Sigmoid colon (tissue), 7 donors: ENCODE data around the gene ECSIT. TPM values are rescaled to one million over a fixed set of nuclear protein-coding genes. Genes with fewer than 3 reads are reported as not detected.
A peak's percentile ranks its signal among the peaks of the same experiment; 100 is the strongest.

Experiments used
- DNase-seq: peaks from one replicate; pipeline ENCODE4 v3.0.0-alpha.2; 2019
- H3K27ac ChIP-seq, 4 donors: fragments of 200-600 bp; sonication (generic); one replicate each; pipeline ENCODE4 v1.5.1; 2016 to 2019; ENCODE audit warnings: mild to moderate bottlenecking in 1 of 4
- H3K27me3 ChIP-seq, 3 donors: fragments of 200-600 bp; sonication (generic); one replicate each; pipeline ENCODE4 v1.5.1; 2019; ENCODE audit warnings: mild to moderate bottlenecking in 1 of 3
- H3K36me3 ChIP-seq, 4 donors: fragments of 200-600 bp; sonication (generic); one replicate each; pipeline ENCODE4 v1.5.1; 2016 to 2019
- H3K4me1 ChIP-seq, 4 donors: fragments of 200-600 bp; sonication (generic); one replicate each; pipeline ENCODE4 v1.5.1; 2017 to 2019
- H3K4me3 ChIP-seq, 4 donors: fragments of 200-600 bp; sonication (generic); one replicate each; pipeline ENCODE4 v1.5.1; 2017 to 2019; ENCODE audit warnings: mild to moderate bottlenecking in 2 of 4, moderate library complexity in 1 of 4
- H3K9me3 ChIP-seq, 4 donors: fragments of 200-600 bp in 3 of 4; sonication (generic) in 3 of 4; one replicate each; pipeline versions ENCODE4 v1.5.1 to v1.6.1; 2013 to 2019
- CTCF ChIP-seq, 4 experiments: fragments of 450-650 bp in 3 of 4; fragments of 200-600 bp in 1 of 4; IDR thresholded peaks; one replicate each; pipeline ENCODE4 v1.5.1; 2016 to 2019; ENCODE audit warnings: antibody characterized with exemption in 4 of 4, mild to moderate bottlenecking in 3 of 4, moderate library complexity in 2 of 4
- EP300 ChIP-seq, 4 donors: sonication (generic); formaldehyde crosslinking; IDR thresholded peaks; one replicate each; pipeline ENCODE4 v1.6.1; 2017; ENCODE audit warnings: antibody characterized with exemption in 4 of 4
- POLR2A ChIP-seq, 2 donors: fragments of 450-650 bp; IDR thresholded peaks; one replicate each; pipeline ENCODE4 v1.6.1; 2016; ENCODE audit warnings: antibody characterized with exemption in 2 of 2, mild to moderate bottlenecking in 2 of 2, moderate library complexity in 2 of 2
- POLR2AphosphoS5 ChIP-seq, 4 donors: sonication (generic); formaldehyde crosslinking; IDR thresholded peaks; one replicate each; pipeline ENCODE4 v1.6.1; 2017; ENCODE audit warnings: antibody characterized with exemption in 4 of 4
- WGBS, 2 donors: extraction: QIAGEN DNeasy Blood & Tissue Kit; methylation state at CpG; one replicate each; pipeline ENCODE4 v1.1.7; 2013; 5-methylcytosine and 5-hydroxymethylcytosine counted together
- intact Hi-C: fragments of 100-400 bp; cut with DNase I; formaldehyde crosslinking; loops from one replicate; pipeline ENCODE4 v1.15.1; 2023
- polyA plus RNA-seq, 3 donors: library from polyadenylated mRNA; stranded (reverse); fragments of 200-250 nt; gene quantifications; one replicate each; pipeline ENCODE4 v1.2.3, GENCODE V29; 2013
- total RNA-seq, 4 donors: library from RNA; depleted of rRNA; stranded (reverse); fragments of >200 nt; gene quantifications; one replicate each; pipeline ENCODE4 v1.1.0, GENCODE V29; 2016
- donor health status: healthy with polysubstance abuse.
- donor health status: Bipolar disorder and iron deficiency.
- donor health status: healthy.

The ECSIT gene
- total and polyA plus RNA-seq, 7 donors, result 60.7 to 93.5 (median 75.8) TPM

GRCh38 chr19:11554160-11554559 is 25.2 kb upstream of the ECSIT start:
- Histone ChIP-seq H3K4me1 (peaks cover 0 to 59% (median 53%) of the 10 kb centered on the region in 4 donors), H3K27ac (peak overlapping the region in 2 of 4 donors; percentile 14 to 99), H3K27me3 (no peaks in the 10 kb centered on the region), H3K9me3 (no peaks in the 10 kb centered on the region), H3K4me3 (no peak overlapping the region), H3K36me3 (peaks cover 16 to 48% (median 29%) of the 10 kb centered on the region in 4 donors)
- TF ChIP-seq CTCF (IDR thresholded peaks at IDR 0.05), result no peak
- no peak for TF ChIP-seq POLR2AphosphoS5 (IDR thresholded peaks at IDR 0.05)
- TF ChIP-seq POLR2A (IDR thresholded peaks at IDR 0.05), result no peak
- no peak for TF ChIP-seq EP300 (IDR thresholded peaks at IDR 0.05)
- WGBS, 2 donors, result 69 to 89% methylated on average over 12 of the region's 12 CpGs
- intact Hi-C loops, result no loop called here
- DNase-seq, result no peak

GRCh38 chr19:11552666-11553372 is 23.9 kb upstream of the ECSIT start:
- H3K9me3 ChIP-seq, result no peaks in the 10 kb centered on the region
- 80 to 84% methylated on average over 20 of the region's 20 CpGs for WGBS, 2 donors
- intact Hi-C loops, result no loop called here
- peaks cover 23 to 62% (median 38%) of the 10 kb centered on the region in 4 donors for H3K36me3 ChIP-seq
- TF ChIP-seq POLR2A (IDR thresholded peaks at IDR 0.05) (no peak), POLR2AphosphoS5 (IDR thresholded peaks at IDR 0.05) (no peak), CTCF (IDR thresholded peaks at IDR 0.05) (no peak), EP300 (IDR thresholded peaks at IDR 0.05) (no peak)
- H3K27ac ChIP-seq, result peak overlapping the region; percentile 87 to 99 (median 98)
- H3K4me3 ChIP-seq, result no peak overlapping the region
- no peaks in the 10 kb centered on the region for H3K27me3 ChIP-seq
- DNase-seq, result peak; percentile 64
- peaks cover 0 to 60% (median 48%) of the 10 kb centered on the region in 4 donors for H3K4me1 ChIP-seq

- H3K27ac ChIP-seq, result peak overlapping the region; percentile 87 to 99 (median 98)
- intact Hi-C loops, result loop anchor here (1.0 kb wide), 1 partner anchor 10 kb away; no protein-coding TSS in a partner anchor
- H3K36me3 ChIP-seq, result peaks cover 31 to 73% (median 48%) of the 10 kb centered on the region in 4 donors
- H3K4me1 ChIP-seq, result peaks cover 0 to 59% (median 42%) of the 10 kb centered on the region in 4 donors
- no peaks in the 10 kb centered on the region for H3K9me3 ChIP-seq
- DNase-seq, result peak; percentile 90
- 83 to 85% methylated on average over 26 of the region's 26 CpGs for WGBS, 2 donors
- no peaks in the 10 kb centered on the region for H3K27me3 ChIP-seq
- TF ChIP-seq CTCF (IDR thresholded peaks at IDR 0.05) (peak; percentile 17 to 59 (median 45)), POLR2AphosphoS5 (IDR thresholded peaks at IDR 0.05) (peak; percentile 7 to 69 (median 54)), EP300 (IDR thresholded peaks at IDR 0.05) (peak in 1 of 4 donors; percentile 2), POLR2A (IDR thresholded peaks at IDR 0.05) (no peak)
- peak overlapping the region in 3 of 4 donors; percentile 13 to 28 (median 22) for H3K4me3 ChIP-seq
Observed at GRCh38 chr19:11551603-11552235, 22.8 kb upstream of the ECSIT start.

- H3K4me3 ChIP-seq, result no peak overlapping the region
- H3K9me3 ChIP-seq, result no peaks in the 10 kb centered on the region
- TF ChIP-seq EP300 (IDR thresholded peaks at IDR 0.05) (no peak), POLR2AphosphoS5 (IDR thresholded peaks at IDR 0.05) (peak in 3 of 4 donors; percentile 36 to 51 (median 49))
- peaks cover 0 to 69% (median 49%) of the 10 kb centered on the region in 4 donors for H3K4me1 ChIP-seq
- WGBS, 2 donors, result 87 to 95% methylated on average over 8 of the region's 8 CpGs
- intact Hi-C loops, result no loop called here
- H3K36me3 ChIP-seq, result peaks cover 41 to 81% (median 55%) of the 10 kb centered on the region in 4 donors
- H3K27ac ChIP-seq, result peak overlapping the region; percentile 87 to 99 (median 98)
- H3K27me3 ChIP-seq, result no peaks in the 10 kb centered on the region
- DNase-seq, result no peak
Observed at GRCh38 chr19:11550265-11550664, 21.3 kb upstream of the ECSIT start.

GRCh38 chr19:11549386-11549953 is 20.5 kb upstream of the ECSIT start:
- no peaks in the 10 kb centered on the region for H3K9me3 ChIP-seq
- no peaks in the 10 kb centered on the region for H3K27me3 ChIP-seq
- H3K4me3 ChIP-seq, result no peak overlapping the region
- H3K36me3 ChIP-seq, result peaks cover 41 to 82% (median 53%) of the 10 kb centered on the region in 4 donors
- peak overlapping the region; percentile 87 to 99 (median 98) for H3K27ac ChIP-seq
- H3K4me1 ChIP-seq, result peaks cover 0 to 77% (median 56%) of the 10 kb centered on the region in 4 donors
- WGBS, 2 donors, result 92 to 93% methylated on average over 24 of the region's 24 CpGs
- intact Hi-C loops, result no loop called here
- DNase-seq, result no peak
- peak; percentile 23 to 75 (median 52) for TF ChIP-seq POLR2AphosphoS5 (IDR thresholded peaks at IDR 0.05)
- TF ChIP-seq CTCF (IDR thresholded peaks at IDR 0.05), result no peak
